Measurements from ENCODE around the gene TMEM219. TPM values are rescaled to one million over a fixed set of nuclear protein-coding genes. Genes with fewer than 3 reads are reported as not detected.

The TMEM219 gene
- total and polyA plus RNA-seq, 9 of the 15 experiments (the other 6 are each of a cell fraction or from before 2014, with no cell fraction given), result 35.3 to 62.8 (median 55.5) TPM

- TF ChIP-seq MBD1 (CRISPR knock-in tag; IDR thresholded peaks at IDR 0.05), result no peak
- TF ChIP-seq LCOR (CRISPR knock-in tag; IDR thresholded peaks at IDR 0.05), result peak; percentile 83
- TF ChIP-seq ZNF212 (CRISPR knock-in tag; IDR thresholded peaks at IDR 0.05), result no peak
- no peak for TF ChIP-seq ATF2 (CRISPR knock-in tag; IDR thresholded peaks at IDR 0.05)
- peak; percentile 91 for TF ChIP-seq E2F1 (CRISPR knock-in tag; IDR thresholded peaks at IDR 0.05)
- no peak for TF ChIP-seq SMAD2 (IDR thresholded peaks at IDR 0.05; ENCODE audit: low read depth, low read length)
- no peak for TF ChIP-seq PTRF (tag; IDR thresholded peaks at IDR 0.05)
- no peak for TF ChIP-seq CAMTA2 (CRISPR knock-in tag; conservative IDR thresholded peaks at IDR 0.05)
- TF ChIP-seq SMARCA4 (IDR thresholded peaks at IDR 0.05), result no peak
- no peak for TF ChIP-seq U2AF2 (optimal IDR thresholded peaks at IDR 0.05; ENCODE audit: low read depth, low read length)
- no peak for TF ChIP-seq RREB1 (CRISPR knock-in tag; IDR thresholded peaks at IDR 0.05)
- TF ChIP-seq KDM2B (CRISPR knock-in tag; IDR thresholded peaks at IDR 0.05), result no peak
- TF ChIP-seq ZNF830 (CRISPR knock-in tag; IDR thresholded peaks at IDR 0.05), result 0 out of 2 replicates have a peak, but pooled peaks have one; percentile 49
- no peak for TF ChIP-seq ZC3H11A (IDR thresholded peaks at IDR 0.05; ENCODE audit: low read depth, low read length)
- peak; percentile 34 for TF ChIP-seq TBP (optimal IDR thresholded peaks at IDR 0.05; ENCODE audit: low read depth, low read length)
- no peak for TF ChIP-seq ZNF449 (CRISPR knock-in tag; IDR thresholded peaks at IDR 0.05)
Measured at GRCh38 chr16:29973384-29974246, 11.7 kb downstream of the TMEM219 start, which contains the start of gene TAOK2 (continued).
